HL-60/S4 treated with phorbol 12-myristate 13-acetate at 8.2 ng/mL for 4 days and 3 days (cell line): ENCODE data around the gene CCDC149.

Experiments used
- in situ Hi-C: fragments of 300-500 bp; cut with MboI; formaldehyde crosslinking; loops from 2 replicates; pipeline ENCODE4 v1.15.0; 2022; ENCODE audit warnings: low sequenced_read_pairs

CCDC149 gene

DNA sequence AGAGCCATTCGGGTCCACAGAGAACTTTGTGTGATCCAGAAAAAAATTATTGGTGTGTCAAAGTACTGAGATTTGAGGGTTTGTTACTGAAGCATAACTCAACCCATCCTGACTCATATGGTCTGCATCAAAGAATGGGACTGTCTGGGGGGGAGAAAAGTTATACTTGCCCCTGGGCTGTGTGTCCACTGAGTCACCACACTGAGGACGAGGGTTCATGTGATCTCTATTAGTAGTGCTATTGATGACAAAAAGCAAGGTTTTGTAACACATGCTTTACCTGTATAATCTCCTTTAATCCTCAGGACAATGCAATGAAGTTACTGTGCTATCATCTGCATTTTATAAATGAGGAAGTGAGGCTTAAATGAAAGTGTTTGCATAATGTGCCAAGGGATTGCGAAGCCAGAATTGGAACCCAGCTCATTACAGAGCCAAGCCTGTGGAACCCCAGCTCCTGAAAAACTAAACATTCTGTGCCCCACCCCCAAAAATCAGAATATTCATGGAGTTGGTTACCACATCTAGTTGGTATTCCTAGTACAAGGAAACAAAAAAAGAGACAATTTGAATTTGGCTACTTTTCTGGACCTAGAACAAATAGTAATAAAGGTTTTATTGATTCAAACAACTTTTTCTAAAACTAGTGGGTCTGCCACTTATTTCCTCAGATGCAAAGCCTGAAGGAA, 31.2 kb downstream of the CCDC149 start:
- in situ Hi-C loops, result no loop called here

DNA sequence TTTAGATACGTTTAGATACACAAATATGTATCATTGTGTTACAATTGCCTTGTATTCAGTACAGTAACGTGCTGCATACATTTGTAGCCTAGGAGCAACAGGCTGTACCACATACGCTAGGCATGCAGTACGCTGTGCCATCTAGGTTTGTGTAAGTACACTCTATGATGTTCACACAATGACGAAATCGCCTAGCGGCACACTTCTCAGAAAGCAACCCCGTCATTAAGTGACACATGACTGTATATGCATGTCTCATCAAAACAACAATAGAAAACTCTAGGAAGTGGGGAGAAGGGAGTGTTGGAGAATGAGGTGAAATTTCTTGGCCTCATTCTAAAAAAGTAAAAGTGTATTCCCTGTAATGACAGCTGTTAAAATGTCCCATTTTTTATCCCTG, 32.7 kb downstream of the CCDC149 start:
- in situ Hi-C loops, result no loop called here

DNA sequence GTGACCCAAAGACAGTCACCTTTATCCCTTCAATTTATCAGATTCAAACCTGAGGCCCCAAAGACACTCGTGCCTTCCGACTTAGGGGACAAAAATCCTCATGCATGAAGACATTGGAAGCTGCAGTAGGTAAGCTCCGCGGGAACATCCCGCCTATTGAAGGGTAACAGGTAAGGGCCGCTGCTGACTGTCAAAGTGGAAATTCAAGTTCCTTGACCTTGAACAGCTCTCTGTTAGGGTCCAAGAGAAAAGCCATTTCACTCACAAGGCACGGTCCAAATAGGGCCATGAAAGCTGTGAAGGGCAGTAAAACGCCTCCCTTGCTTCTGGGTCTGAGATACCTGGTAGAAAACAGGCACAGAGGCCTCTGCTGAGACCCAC, 34.2 kb downstream of the CCDC149 start:
- in situ Hi-C loops, result no loop called here

DNA sequence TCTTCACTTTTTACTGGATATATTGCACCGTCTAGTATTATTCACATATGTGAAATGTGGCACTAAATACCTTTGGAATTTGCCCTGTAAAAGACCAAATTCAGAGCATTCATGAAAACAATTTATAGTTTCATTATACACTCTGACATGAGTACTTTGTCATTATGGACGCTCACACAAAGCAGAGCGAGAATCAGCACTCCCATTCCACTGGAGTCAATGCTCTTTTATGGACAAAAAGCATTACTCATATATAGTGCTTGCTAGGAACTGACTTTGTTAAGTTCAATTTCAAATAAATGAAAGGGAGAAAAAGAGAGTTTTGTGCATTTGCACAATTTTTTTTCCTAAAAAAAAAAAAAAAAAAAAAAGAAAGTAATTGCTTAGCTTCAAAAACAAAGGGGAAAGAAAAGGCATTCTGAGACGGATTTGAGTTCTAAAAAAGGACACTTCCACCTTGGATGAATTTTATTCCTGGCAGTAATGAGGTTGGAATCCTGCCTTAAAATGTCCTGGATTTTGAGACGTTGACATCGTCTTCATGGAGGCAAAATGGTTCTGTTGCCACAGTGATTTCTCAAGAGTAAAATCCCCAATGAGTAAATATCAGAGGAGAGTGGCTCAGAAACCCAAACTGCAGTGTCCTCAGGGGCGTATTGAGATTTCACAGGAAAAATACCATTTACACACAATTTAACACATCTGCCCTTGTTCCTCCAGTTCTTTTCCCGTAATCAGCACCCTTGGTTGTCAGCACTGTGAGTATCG, 34.8 kb downstream of the CCDC149 start:
- in situ Hi-C loops, result no loop called here

DNA sequence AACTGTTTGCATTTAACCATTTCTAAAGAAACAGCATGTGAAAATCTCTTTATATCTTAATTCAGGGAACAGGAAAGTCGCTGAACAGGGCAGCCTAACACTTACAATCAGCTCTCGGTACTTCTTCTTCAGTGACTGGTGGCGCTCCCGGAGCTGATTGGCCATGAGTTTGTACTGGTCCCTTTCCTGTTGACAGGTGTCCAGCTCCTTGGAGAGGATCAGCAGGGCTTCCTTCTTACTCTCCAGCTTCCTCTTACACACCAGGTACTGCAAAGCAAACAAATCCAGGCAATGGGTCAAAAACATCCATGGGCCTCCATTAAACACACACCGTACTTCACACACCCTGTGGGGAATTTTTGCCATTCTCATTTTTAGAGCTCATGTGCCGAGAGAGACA, 36.4 kb downstream of the CCDC149 start:
- in situ Hi-C loops, result no loop called here

DNA sequence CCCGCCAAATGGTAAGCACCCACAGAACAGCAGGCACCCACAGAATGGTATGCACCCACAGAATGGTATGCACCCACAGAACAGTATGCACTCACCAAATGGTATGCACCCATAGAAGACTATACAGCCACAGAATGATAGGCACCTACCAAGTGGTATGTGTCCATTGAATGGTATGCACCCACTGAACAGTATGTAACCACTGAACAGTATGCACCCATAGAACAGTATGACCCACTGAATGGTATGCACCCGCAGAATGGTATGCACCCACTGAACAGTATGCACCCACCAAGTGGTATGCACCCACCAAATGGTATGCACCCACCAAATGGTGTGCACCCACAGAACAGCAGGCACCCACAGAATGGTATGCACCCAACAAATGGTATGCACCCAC, 40.1 kb downstream of the CCDC149 start:
- in situ Hi-C loops, result no loop called here

DNA sequence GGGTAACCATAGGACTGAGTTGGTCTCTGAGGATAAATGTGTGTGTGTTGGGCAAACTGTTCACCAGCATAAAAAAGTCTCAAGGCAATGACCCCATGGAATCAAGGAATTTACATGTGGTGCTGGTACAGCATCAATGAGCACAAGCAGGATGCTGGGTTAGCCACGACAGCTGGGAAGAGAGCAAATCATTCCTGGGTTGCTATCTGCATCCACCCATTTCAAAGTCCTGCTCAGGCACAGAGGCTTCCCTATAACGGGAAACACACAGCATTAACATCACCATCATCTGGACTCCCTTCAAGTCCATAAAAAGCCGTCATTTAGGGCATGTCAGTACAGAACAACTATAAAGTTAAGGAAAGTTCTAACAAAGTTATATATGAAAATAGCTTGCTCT, 41.6 kb downstream of the CCDC149 start:
- in situ Hi-C loops, result no loop called here

DNA sequence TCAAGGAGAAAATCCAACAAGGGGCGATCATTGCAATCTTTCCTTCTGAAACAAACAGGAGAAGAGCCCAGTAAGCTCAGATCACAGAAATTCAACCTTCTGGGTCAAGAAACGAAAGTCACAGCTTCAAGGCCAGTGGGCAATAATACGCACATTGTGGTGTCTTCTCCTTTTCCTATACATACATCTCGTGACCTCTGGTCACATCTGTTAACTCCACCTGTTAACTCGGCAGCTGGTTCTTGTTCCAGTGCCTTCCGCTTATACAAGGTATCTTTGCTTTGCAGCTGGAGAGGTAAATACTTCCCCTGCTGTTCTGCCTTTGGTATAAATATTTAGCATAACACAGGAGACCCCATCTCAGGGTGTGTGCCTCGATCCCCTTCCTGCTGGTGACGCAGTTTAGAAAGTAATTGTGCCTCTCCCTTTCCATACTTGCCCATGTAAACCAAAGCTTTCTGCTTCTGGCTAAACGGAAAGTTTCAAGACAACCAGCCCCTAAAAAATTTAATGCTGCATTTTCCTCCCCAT, 45.0 kb downstream of the CCDC149 start:
- in situ Hi-C loops, result no loop called here

DNA sequence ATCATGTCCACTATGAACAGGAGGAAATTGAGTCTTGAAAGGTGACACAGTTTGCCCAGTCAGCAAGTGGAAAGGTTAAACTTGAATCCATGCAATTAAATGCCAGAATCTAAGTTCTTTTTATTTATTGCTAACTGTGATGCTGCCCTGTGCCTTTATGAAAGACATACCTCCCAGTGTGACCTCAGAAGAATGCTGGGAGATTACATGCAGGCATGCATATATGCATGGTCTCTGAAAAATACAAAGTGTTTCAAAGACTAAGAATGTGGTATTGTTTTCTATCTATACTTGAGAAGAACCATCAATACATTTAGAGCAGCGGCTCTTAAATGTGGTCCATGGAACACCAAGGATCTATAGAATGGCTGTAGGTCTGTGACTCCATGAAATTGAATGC, 45.6 kb downstream of the CCDC149 start:
- in situ Hi-C loops, result no loop called here

DNA sequence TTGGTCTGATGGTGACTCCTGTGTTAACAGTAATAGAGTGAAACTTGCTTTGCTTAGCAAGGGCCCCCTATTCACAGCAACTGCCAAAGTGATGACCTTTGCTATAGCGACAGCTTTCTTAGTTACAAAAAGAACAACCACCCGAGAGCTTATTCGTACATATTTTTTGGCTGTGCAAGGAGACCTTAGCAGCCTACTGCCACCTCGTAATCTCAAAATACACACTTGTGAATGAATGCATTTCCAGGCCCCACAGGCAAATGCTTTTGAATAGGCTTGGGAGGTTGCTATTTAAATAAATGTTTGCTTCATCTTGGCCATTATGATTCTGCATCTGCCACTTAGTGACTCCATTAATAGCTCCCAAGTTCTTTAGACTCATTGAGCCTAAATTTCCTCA, 47.4 kb downstream of the CCDC149 start:
- in situ Hi-C loops, result no loop called here

DNA sequence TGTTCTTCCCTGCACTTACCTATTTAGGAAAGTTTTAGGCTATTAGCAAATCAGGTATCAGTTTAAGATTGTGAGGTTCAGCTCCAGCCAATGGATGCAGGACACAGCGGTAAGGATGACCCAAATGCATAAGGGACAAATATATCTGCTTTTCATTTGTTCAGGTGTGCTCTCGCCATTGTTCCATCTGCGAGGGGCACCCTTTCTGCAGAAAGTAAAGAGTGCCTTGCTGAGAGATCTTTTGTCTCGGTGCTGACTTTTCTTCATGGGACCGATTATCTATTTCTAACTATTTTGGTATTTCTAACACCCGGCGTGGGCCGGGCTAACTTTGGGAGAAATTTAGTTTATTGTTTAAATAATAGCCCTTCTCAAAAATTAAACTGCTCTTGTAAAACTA, 49.0 kb downstream of the CCDC149 start:
- in situ Hi-C loops, result no loop called here

DNA sequence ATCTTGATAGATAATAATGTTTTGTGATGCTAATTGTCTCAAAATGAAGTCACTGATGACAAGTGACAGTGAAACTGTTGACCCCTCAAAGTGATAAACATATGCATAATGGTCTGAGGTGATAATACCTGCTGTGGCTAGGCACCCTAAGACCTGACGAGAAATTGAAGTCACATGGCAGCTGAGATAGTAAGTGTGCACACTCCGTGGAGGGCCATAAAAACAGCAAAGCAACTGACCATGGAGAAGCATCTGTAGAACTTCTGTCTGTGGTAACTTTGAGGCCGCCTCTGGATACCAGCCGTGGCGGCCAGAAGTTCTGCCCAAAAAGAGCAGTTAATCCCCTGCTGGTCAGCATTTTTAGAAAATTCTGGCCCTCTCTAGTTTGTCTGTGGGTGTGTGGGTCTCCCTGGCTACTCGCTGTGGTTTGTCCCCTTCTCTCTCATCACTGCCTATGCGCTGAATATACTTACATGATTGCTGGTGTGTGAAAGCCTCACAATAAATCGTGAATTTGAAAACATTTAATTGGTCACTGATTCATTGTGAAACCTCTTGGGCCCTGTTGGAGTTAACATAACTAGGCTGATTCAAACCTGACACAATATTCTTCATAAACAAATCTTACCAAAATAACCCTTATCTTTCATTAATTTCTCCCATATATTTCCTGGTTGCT, 50.6 kb downstream of the CCDC149 start:
- in situ Hi-C loops, result no loop called here

DNA sequence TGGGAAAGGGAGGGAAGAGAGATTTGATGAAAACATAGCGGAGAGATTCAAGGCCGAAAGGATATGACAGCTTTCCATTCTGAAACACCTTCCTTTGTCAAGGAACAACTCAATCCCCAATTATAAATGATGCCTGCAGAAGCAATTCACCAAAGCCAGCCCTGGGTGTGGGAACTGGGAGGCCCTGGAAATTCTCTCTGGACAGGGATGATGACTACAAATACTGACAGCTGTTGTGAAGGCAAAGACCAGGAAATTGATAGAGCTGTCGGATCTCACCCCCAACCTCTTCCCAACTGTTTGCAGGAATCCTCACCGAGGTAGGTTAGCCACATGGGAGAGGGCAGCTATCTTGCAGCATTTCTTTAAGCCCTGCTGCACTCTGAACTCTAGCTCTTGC, 54.3 kb downstream of the CCDC149 start:
- in situ Hi-C loops, result no loop called here

DNA sequence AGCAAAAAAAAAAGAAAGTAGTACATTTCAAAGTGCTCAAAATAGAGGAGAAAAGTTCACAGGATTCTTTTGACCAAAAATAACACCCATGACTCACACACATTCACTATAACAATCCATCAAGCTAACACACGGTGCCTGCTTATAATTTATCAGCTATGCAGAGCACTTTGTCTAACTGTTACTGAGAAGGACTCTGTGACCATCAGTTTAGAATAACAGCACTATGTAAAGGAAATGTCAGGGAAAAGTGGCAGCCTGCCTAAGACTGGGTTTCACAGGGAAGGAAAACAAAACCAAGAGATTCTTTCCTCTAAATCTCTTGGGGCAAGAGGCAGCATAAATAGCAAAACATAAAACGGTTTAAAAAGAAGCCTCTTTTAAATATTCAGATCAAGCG, 54.8 kb downstream of the CCDC149 start:
- in situ Hi-C loops, result no loop called here

DNA sequence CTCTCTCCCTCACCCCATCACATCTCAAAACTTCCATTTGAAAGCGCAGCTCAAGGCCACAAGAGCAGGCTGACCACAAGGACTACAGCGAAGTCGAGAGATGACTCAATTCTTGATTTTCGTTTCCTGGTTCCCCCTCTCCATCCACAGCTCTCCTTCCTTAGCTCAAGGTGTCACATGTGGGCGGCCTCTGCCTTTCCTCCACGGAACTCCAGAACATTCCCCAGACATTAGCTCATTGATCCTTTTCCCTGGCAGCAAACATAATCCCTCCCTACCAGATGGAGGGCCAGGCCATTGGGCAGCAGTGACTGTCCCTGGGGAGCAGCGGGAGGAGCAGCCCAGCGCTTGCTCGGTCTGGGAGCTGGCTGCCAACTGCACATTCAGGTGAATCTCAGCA, 56.3 kb downstream of the CCDC149 start:
- in situ Hi-C loops, result no loop called here

DNA sequence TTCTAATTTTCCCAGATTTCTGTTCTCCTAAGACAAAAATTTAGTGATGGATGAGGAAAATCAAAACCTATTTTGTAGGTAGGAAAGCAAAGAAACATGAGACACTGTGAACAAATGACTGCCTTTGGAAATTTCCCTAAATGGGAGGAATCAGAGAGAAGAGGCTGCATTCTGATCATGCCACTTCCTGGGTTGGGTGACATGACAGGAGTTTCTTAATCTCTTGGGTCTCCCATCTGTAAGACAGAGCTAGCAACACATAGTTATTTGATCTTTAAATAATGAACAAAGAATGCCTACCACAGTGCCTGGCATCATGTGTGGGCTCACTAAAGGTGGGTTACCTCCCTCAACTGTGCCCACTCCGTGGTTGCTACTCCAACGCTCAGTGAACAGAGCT, 57.1 kb downstream of the CCDC149 start:
- in situ Hi-C loops, result no loop called here

DNA sequence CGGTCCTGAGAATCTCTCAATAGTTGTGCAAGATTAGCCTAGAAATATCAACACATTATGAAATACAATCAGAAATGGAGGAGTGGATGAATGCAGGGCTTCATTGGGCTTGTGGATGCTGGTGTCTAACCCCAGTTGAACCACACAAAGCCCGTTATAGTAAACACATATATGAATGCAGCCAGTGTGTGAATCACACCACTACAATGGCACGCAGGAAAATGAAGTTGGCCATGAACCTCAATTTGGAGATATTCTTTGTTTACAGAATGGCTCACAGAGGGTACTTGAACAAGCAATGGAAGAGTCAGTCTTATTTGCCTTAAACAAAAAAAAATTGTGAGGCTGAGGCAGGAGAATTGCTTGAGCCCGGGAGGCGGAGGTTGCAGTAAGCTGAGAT, 59.7 kb downstream of the CCDC149 start:
- in situ Hi-C loops, result no loop called here

DNA sequence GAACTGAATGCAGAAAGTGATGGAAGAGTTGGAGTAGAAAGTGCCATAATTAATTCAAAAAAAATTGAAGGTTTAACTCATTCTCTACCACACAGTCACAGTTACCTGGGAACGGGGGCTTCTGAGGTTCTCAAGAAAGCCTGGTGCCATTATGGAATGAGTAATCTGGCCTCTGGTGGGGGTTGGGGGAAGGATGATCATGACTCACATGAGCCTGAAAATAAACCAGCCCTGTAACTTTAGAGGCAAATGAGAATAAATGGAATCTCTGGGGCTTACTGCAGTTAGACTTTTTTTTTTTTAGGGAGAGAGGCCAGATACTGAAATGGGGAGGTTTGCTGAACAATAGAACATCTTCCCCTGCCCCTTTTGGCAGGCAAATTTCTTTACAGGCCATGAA, 62.2 kb downstream of the CCDC149 start:
- in situ Hi-C loops, result no loop called here

DNA sequence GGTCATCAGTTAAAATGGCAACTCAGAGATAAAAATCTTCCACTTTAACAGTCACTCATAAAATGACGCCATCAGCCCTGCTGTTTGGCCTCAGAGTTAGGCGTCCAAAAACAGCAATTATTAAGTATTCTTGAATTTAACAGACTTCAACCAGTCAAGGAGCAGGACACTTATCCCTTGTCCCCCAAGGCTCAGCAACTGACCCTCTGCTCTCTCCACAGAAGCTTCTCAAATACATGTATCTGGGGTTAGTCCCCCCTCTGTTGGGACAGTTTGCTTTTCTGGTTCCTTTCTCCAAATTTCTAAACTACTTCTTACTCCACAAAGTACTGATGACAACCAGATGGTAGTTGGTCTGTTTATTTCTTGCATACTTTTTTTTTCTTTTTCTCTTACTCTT, 63.1 kb downstream of the CCDC149 start:
- in situ Hi-C loops, result no loop called here

DNA sequence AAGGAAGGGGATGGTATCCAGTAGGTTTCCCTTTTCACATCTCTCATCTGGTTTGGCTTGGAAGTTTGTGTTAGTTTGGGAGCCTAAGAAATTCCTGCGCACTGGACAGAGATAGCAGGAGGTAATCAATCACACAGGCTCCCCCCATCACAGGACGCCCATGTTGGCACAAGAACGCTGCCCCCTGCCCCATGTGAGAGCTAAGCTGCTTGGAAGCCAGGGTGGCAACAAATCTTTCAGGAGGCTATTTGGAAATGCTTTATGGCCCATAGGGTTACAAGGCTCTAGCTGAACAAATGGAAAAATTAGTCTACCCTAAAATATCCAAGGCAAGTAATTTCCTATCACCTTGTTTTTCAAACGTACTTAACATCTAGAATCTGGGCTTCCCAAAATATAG, 63.5 kb downstream of the CCDC149 start:
- in situ Hi-C loops, result no loop called here

DNA sequence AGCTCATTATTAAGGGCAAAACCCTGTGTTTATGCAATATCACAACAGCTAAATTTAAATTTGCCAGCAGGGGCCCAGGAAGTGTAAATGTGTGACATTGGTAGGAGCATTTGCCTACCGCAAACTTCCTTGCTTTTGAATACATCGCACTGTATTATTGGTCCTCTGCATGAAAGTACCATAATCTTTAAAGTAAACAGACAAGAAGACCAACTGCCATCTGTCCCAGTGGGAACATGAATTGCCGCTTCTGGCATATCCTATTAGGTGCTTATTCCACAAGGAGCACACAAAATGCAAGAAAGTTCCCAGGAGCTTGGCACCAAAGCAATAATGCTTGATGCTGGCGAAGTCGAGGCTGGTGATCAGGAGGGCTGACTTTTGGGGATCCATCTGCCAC, 66.1 kb downstream of the CCDC149 start:
- in situ Hi-C loops, result no loop called here

DNA sequence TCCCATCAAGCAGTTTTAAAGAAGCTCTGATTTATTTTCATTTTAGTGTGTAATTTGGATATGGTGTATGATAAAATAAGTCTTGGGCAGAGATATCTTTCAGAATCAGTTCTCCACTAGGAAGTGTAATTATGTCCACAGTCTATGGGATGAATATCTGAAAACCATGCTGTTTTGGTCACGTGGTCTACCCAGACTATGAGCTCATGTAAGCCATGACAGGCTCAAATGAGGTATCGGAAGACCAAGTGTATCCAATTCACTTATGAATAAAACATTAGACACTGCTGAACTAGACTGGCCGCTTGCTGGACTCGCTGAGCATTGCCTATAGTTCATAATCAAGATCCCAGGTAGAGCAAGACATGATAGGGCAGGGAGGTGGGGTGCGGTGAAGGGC, 66.9 kb downstream of the CCDC149 start:
- in situ Hi-C loops, result no loop called here
